Measurements from ENCODE around the gene CNST.
"Not testable (repeated sequence)": the region's sequence is repeated elsewhere in the genome, so short reads cannot be mapped to it uniquely, and the experiment has no call there.

CNST gene

DNA sequence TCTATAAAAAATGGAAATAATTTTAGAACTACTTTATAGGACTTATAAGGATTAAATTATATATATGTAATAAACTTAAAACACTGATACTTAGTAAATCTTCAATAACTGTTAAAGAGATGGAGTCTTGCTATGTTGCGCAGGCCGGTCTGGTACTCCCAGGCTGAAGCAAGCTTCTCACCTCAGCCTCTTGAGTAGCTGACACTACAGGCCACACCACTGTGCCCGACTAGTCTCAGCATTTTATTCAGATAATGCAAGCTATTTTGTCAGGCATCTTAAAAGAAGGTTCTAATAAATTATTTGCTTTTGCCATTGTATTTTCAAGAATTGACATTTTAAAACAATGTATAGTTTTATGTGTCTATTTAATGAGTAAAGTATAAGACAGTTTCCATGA is 20.8 kb downstream of the CNST start:
- no peak for DNase-seq (ENCODE audit: low read depth)

DNA sequence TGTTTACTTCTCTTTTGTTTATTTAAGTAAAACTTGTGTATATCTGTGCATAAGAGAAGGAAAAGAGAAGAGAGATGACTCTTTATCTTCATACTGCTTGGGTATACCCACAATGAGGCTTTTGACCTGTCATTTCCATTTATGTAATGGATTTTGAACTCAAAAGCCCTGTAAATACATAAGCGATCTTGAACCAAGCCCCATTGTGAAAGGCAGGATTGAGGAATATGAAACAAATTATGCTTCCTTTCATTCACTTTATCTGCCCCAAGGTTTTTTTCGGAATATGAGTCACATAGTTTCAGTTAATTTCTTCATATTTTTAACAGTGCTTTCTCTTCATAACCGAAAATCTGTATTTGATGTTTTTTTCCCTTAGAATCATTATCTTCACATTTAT is 21.4 kb downstream of the CNST start:
- no peak for DNase-seq (ENCODE audit: low read depth)

DNA sequence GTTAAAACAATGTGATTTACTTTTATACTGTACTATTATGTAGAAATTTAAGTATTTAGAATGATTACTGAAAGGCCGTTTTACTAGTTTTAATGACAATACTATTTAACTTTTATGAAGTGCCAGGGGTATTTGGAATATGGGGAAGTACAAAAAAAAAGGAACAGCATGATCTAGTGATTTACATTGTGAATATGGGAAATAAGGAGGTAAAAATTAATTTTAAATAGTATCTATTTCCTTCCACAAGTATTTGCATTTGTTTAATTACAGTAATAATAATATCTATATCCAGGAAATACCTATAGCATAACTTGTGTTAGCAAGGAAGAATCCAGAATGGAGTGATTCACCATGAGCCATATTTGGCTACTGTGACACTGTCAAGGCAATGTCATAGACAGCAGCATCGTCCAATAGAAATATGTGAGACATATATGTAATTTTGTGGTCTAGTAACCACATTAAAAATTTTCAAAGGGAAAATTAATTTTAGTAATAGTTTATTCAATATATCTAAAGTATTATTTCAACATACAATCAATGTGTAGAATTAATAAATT is 22.0 kb downstream of the CNST start:
- DNase-seq (ENCODE audit: low read depth) = no peak

DNA sequence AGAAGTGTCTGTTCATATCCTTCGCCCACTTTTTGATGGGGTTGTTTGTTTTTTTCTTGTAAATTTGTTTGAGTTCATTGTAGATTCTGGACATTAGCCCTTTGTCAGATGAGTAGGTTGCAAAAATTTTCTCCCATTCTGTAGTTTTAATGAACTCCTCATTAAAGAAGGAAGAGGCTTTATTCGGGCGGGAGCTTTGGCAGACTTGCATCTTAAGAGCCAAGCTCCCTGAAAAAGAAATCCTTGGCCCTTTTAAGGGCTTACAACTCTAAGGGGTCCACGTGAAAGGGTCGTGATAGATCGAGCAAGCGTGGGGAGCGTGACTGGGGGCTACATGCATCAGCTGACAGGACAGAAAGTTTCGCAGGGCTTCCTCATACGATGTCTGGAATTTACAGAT is 23.7 kb downstream of the CNST start:
- not testable (repeated sequence) for DNase-seq (ENCODE audit: low read depth)

DNA sequence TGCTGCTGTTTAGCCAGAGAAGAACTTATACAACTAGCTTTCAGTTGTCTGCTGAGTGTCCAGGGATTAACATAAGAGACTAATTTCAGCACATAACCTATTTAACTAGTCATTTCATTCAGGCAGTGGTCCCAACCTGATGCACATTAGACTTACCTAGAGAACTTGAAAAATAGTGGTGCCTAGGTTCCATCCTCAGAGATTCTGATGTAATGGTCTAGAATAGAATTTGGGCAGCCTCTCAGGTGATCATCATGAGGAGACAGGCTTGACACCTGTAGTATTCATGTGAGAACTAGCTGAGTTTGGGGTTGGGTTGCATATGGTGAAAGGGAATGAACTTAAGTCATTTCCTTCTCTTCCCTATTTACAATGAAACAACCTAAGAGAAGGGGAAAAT is 24.8 kb downstream of the CNST start:
- DNase-seq (ENCODE audit: low read depth) = no peak

DNA sequence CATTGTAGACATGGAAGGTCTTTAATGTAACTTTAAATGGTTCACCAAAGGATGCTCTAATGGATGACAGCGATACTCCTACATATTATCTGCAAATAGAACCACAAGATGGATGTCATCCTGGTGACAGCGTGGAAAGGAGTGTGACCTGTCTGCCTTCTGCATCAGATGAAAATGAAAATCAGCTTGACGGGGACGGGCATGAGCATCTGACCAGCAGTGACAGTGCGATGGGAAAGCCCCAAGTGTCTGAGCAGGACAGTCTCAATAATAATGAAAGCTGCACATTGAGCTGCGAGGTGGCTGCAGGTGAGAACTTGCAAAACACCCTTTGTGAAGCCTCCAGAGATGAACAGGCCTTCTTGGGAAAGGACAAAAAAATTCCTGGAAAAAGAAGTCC is 25.2 kb downstream of the CNST start:
- DNase-seq (ENCODE audit: low read depth) = no peak

DNA sequence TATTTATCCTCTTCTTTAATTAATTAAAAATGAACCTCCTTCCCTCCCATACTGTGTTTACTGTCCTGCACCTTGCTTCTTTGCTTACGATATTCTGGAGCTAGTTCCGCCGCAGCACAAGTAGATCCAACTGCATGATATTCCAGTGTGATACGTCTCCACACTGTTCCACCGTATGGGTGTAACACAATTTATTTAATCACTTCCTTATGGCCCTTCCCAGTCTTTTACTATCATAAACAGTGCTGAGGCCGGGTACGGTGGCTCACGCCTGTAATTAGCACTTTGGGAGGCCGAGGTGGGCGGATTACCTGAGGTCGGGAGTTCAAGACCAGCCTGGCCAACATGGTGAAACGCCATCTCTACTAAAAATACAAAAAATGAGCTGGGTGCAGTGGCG is 25.7 kb downstream of the CNST start:
- no peak for DNase-seq (ENCODE audit: low read depth)

DNA sequence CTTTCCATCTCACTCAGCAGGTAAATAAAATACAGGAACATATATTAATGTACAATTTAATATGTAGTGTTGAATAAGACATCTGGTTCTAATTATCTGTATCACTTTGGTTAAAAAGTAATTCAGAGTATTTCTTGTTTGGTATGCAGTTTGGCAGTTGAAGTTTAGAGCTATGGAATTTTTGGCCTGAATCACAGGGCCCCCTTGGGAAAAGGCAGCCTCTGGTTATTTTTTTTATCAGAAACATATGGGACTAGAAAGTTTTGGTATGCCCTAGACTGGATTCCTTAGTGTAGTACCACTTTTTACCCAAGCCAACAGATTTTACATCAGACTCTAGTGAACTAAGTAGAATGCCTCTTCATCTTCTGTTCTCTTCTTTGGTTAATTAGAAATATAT is 26.4 kb downstream of the CNST start:
- DNase-seq (ENCODE audit: low read depth) = no peak

DNA sequence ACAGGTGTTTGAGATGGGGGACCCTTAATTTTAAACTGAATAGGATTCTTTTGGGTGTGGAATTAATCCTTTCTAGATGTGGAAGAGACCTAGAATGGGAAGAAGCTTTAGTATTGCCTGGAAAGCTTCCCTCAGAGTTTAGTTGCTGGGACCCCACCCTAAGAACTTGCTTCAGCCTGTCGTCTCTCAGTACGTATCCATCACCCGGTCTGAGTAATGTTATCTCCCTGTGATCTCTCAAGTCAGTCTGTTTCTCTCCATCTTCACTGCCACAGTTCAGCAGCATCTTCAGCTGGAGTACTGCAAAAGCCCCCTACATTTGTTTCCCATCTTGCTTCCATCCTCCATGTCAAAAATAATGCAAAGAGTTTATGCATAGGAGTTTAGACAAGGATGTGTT is 28.9 kb downstream of the CNST start:
- DNase-seq (ENCODE audit: low read depth) = no peak

DNA sequence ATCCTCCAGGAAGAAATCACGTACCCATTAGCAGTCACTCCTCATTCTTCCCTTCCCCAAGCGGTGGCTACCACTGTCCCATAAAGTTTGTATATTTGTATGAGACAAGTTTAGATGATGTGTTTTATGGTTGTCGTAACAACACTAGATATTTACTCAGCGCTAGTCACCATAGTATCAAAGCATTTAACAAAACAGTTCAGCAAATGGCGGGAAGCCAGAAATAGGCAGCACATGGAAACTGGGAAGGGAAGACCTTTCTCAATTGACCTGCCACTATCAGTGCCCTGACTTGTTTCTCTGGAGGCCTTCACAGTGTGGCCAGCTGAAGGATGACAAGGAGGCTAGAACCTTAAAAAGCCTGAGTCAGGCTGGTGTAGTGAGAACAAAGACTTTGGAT is 31.1 kb downstream of the CNST start:
- DNase-seq (ENCODE audit: low read depth) = no peak

DNA sequence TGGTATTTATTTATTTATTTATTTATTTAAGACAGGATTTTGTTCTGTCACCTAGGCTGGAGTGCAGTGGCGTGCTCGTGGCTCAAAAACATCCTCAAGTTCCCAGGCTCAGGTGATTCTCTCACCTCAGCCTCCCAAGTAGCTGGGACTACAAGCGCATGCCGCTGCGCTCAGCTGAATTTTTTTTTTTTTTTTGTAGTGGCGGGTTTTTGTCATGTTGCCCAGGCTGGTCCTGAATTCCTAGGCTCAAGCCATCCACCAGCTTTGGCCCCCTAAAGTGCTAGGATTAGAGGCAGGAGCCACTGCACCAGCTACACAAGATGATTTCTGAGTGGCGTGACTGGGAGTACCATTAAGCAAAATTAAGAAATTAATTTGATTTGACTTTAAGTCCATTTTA is 31.7 kb downstream of the CNST start:
- no peak for DNase-seq (ENCODE audit: low read depth)

DNA sequence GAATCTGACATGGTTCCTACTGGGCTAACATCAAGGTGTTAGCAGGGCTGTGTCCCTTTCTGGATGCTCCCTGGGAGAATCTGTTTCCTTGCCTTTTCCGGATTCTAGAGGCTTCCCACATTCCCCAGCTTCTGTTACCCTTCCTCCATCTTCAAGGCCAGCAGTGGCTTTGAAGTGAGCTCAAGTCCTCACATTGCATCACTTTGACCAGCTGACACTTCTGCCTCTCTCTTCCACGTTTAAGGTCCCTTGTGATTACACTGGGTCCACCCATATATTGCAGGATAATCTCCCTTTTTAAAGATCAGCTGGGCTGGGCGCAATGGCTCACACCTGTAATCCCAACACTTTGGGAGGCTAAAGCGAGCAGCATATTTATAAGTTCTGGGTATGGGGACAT is 33.1 kb downstream of the CNST start:
- no peak for DNase-seq (ENCODE audit: low read depth)

DNA sequence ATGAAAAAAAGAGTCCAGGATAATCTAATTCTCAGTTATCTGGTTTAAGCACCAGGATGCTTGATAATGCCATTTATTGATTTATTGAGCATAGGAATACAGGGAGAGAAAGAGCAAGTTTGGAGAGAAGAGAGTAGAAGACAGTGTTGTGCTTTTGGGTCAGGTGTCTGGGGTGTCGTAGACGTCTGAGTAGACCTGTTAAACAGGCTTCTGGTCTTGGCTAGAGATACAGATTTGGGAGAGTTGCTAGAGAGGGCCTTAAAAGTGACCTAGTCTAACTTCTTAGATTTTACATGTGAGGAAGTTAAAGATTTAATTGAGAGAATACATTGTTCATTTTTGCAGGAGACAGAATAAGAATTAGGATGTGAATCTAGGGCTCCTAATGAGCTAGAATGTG is 34.3 kb downstream of the CNST start:
- no peak for DNase-seq (ENCODE audit: low read depth)

DNA sequence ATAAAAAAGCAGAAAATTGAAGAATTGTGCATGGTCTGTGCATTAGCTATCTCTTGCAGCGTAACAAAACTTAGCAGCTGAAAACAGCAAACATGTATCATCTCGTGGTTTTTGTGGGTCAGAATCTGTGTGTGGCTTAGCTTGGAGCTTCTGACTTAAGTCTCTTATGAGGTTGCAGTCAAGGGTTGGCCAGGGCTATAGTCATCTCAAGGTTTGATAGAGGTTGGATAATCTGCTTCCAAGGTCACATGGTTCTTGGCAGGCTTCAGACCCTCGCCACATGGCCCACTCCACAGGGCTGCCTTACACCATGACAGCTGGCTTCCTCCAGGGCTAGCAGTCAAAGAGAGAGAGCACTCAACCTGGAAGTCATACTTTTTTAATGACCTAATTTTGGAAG is 35.9 kb downstream of the CNST start:
- no peak for DNase-seq (ENCODE audit: low read depth)

DNA sequence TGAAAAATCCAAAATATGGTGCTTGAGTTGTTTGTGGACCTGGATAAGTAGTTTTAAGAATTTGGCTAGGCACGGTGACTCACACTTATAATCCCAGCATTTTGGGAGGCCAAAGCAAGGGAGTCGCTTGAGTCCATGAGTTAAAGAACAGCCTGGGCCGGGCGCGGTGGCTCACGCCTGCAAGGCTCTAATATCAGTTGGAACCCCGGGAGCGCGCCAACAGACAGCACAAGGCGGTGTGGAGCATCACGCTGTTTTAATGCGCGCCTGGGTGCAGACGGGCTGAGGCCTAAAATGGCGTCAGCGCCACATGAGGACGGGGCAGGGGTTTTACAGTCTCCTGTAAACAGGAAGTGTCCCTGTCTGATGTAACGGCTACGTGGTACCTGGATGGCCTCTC is 39.0 kb downstream of the CNST start:
- not testable (repeated sequence) for DNase-seq (ENCODE audit: low read depth)

DNA sequence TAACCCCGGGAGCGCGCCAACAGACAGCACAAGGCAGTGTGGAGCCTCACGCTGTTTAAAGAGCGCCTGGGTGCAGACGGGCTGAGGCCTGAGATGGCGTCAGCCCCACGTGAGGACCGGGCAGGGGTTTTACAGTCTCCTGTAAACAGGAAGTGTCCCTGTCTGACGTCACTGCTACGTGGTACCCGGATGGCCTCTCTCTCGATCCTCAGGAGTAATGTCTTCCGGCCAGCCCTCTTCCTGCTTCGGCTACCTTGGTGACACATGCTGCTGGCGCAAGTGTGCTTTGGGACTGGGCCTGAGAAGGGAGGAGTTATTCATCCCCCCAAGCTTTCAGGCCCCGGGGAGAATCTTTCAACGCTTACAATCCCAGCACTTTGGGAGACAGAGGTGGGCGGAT is 41.2 kb downstream of the CNST start:
- DNase-seq (ENCODE audit: low read depth) = no peak

DNA sequence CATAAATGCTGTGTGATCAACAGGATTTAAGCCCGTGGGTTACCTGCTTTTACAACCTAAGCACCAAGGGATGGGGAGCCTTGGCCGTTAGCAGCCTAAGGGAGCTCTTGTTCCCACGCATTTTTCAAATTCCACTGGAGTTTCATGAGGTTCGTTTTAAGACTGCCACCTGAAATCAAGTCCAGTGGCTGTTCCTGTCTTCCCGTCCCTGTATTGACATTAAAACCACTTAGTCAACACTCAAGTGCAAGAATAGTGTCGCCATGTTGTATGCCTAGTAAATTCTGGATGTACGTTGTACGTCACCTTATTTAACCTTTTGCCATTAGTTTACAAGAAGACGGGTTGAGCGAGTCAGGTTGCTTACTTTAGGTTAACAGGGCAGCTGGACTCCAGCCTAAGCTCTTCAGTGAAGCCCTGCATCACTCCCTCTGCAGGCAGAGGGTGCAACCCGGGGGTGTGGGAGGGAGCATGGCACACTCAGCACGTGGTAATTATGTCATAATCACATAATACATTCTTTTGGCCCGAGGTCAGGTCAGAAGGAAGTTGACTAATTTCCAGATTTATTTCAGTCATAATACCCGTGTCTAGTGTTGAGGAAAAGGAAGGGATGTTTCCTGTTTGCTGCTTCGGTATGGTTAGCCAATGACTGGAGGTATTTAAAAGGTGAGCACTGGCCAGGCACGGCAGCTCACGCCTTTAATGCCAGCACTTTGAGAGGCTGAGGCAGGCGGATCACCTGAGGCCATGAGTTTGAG is 42.5 kb downstream of the CNST start:
- no peak for DNase-seq (ENCODE audit: low read depth)

DNA sequence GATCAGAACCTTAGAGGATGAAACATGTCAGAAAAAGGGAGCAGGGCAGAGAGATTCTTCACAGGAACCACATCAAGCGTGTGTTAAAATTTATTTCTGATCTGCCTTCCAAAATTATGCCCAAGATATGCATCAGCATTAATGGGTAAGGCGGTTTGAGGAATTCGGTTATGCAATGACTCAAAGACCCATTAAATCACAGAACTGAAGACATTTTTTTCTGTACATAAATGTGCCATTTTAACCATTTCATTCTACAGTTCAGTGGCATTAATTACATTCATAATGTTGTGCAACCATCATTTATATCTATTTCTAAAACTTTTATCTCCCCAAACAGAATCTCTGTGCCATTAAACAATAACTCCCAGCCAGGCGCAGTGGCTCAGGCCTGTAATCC is 43.4 kb downstream of the CNST start:
- DNase-seq (ENCODE audit: low read depth) = no peak

DNA sequence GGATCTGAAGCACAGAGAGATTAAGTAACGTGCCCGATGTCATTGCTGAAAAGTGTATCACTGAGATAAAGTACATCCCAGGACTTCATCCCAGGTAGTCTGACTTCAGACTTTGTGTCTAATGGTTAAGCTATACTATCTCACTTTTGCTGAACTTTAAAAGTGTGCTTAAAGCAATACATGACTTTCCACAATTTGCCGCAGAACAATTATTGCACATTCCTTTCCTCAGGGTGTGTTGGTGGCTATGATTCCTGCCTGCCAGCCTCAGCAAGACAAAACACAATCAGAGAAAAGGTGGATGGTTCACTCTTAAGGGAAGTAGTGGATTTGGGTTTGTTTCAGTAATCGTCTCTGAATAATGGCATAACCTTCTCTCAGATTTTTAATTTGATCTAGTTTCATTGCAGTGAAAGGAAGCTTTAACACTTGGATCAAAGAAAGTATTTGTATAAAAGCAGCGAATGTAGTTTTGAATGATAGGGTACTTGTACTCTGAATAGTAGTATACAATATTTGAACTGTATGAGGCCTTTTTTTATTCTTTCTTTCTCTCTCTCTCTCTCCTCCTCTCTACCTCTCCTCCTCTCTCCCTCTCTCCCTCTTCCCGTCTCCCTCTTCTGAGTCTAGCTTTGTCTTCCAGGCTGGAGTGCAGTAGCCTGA is 47.0 kb downstream of the CNST start:
- DNase-seq (ENCODE audit: low read depth) = no peak

DNA sequence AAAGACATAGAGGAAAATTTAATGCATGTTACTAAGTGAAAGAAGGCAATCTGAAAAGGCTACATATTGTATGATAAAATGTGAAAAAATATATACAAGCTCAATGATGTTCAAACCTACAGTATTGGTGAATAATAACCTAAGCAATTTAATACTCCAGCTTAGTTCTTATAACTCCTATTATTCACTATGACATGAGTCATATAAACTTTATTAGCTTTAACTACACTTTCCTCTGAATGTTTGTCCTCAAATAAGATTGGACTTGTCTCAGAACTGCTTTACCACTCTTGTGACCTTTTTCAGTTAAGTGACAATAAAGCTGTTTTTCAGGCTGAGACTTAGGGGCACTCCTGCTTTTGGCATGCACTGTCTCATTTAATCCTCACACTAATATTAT is 50.9 kb downstream of the CNST start:
- DNase-seq (ENCODE audit: low read depth) = no peak

DNA sequence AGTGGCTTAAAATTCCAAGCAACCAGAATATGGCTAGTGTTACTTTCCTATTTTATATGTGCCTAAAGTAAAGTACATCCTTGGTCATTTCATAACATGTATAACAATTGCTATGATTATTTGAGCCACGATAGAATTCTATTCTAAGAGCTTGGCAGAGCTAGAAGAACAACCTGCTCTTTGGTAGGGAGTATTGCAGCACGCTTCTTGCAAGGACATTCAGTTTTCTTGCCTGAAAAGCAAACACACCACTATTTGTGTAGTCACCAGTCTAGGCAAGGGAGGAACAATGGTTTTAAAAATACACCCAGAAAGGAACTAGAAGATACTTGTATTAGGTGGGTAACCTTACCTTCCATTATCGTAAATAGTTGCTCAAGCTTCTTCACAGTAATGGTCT is 51.5 kb downstream of the CNST start:
- DNase-seq (ENCODE audit: low read depth) = no peak

DNA sequence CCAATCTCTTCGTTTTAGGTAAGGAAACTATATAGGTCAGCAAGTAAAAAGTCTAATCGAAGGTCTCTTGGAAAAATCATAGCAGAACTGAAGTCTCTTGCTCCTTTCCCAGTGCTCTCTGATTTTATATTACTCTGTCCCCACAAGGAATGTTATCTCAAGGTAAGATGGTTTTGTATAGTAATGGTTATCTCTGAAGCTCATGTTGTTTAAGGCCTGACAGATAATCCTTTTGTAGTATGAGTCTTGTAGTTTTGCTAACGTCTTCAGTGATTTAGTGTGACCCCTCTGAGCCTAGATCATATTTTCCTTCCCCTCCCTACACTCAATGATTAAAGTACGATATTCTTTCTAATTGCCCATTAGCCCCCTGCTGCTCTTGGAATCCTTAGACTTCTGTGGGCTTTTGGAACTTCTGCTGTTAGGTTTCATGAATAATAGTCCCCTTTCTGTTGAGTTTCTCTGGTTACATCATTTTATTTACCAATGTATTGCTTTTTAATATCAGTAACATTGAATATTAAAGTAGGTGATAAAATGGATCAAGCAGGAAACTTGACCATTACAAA is 52.1 kb downstream of the CNST start:
- DNase-seq (ENCODE audit: low read depth) = no peak

DNA sequence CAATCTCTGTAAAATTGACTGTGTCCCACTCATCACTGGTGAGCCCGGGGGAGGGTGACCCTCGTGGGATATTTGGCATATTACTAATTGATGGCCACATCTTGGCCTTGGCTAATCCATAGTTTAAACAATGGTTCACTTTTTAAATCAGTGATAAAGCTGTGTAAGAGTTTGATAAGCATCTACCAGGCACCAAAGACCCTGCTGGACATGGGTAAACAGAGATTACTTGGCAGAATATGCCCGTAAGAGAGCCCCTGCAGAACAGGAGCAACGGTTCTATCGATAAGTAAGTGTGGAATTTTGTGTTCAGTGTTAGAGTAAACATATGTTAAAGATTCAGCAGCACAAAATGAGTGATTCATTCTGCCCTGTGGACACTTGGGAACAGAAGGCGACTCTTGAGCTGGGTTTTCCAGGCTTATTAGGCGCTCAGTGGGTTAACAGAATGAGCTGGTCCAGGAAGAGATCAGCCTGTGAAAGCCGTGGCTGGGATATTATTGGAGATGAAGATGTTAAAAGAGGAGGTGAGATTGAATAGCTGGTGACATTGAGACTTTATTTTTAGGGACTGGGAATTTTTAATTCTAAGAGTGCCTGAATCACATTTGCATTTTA is 55.9 kb downstream of the CNST start:
- no peak for DNase-seq (ENCODE audit: low read depth)

Measured in activated gamma-delta T cell treated with anti-CD3 and anti-CD28 coated beads, Interleukin-2, amount 50 U/mL, for 16 hours (primary cell).